Measurements from ENCODE around the gene DAPK2. TPM values are rescaled to one million over a fixed set of nuclear protein-coding genes. Genes with fewer than 3 reads are reported as not detected.

Gene DAPK2
- total RNA-seq, 1 donor from 2014 or later: 0.53 TPM

DNA sequence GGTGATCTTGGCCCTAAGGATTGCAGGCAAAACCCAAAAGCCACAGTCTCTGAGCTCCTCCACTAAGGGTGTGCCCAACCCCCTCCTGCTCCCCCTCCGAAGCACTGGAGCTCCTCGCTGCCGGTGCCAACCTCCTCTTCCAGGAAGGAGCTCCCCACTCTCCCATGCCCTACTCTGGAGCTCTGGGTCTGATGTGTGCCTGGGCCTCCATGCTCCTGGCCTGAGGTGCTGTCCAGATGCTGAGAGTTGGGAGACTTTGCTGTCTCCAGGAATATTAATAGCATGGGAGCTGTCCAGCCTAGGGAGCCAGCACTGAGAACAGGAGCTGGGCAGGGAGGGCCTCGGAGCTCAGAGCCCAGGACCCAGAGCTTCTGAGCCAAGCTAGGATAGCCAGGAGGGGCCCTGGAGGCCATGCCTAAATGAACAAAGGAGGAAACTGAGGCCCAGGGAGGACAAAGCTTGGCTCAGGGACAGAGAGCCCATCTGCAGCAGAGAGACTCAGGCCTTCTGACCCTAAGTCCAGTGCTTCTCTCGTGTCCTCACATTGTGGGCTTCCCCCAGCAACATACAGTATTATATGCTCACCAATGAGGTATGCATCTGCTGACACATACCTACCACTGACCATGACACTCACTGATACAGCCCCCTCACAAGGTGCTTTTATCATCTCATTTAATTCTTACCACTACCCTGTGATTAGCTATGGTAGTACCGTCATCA, 175.6 kb downstream of the DAPK2 start:
- peak; percentile 93 for DNase-seq (ENCODE audit: low read depth)

DNA sequence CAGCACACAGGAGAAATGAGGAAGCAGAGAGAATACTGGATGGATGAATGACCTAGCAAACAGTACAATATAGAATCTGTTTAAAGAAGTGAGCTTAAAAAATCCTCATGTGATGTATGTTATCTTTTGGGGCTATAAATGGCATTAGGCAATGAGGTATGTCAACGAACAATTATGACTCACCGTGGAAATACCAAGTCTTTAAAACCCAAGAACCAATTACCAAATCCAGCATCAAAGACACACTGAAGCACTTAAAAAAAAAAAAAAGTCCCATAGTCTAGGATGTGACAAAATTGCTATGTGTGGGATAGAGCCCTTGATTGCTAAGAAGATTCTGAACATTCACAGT, 176.3 kb downstream of the DAPK2 start:
- no peak for DNase-seq (ENCODE audit: low read depth)

DNA sequence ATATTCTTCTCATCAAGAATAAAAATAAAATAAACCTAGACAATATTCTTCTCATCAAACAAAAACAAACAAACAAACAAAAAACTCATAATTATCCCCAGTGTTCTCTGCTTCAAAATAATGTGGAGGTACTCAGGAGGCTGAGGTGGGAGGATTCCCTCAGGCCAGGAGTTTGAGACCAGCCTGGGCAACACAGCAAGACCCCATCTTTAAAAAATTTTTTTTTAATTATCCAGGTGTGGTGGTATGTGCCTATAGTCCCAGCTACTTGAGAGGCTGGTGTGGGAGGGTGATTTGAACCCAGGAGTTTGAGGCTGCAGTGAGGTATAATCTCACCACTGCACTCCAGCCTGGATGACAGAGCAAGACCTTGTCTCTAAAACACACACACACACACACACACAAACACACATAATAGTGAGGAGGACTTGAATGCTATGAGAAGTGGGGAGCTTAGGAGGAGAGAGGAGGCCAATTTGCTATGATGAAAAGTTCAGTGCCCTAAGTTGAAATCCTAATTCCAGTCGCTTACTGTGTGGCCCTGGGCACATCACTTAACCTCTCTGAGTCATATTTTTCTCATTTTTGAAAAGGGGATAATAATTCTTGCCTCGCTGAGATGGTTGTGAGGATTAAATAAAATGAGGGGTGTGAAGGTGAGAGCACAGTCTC, 176.8 kb downstream of the DAPK2 start:
- no peak for DNase-seq (ENCODE audit: low read depth)

DNA sequence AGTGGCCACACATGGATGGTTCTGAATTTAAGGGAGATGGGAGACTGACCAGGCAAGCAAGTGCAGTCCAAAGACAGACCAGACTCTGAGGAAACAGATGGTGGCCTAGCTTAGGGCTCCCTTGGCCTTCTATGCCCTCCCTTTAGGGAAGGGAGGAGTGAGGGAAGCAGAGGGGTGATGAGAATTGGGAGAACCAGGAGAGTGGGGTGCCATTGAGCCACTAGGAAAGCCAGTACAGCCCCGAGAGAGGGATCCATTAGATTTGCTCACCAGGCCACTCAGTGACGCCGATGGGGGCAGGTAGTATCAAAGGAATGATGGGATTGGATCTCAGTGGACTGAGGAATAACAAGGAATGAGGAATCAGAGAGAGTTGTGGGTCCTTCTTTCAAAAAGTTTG, 182.1 kb downstream of the DAPK2 start:
- no peak for DNase-seq (ENCODE audit: low read depth)

DNA sequence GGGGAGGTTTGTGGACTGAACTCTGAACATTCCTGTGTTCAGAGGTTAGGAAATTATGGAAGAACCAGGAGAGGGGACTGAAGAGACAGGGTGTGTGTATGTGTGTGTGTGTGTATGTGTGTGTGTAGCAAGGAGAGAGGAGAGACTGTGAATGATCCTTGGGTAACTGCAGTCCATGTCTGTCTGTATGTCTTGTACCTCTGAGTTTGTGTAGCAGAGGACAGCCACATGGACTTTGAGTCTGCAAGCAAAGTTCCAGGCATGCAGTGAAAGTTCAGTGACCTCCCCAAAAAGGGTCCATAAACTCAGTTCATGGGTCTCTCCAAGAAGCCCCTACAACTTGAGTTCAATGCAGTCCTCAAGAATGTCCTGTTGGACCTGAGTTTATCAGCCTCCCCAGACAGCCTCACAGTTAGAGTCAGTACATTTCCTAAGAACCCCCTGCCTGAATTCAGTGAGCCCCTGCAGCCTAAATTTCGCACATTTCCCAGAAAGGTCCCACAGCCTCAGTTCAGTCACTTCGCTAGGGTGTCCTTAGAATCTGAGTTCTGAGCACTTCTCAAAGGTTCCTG, 184.3 kb downstream of the DAPK2 start:
- DNase-seq (ENCODE audit: low read depth): no peak

DNA sequence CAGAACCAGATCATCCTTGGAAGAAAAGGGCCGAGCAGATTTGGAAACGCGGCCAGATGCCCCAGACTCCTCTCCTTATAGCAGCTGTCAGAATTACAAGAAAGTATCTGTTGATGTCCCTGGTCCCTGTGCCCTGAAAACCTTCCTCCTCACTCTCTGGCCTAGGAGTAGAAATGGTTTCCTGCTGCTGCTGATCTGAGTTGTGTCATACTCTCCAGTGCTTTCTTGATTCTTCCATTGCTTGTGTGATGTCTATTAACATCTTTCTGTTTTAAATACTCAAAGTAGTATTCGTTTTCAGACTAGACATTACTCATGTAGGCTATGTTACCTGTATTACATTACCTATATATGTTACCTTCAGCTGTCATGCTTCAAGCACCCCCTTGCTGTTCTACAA, 185.7 kb downstream of the DAPK2 start:
- no peak for DNase-seq (ENCODE audit: low read depth)

DNA sequence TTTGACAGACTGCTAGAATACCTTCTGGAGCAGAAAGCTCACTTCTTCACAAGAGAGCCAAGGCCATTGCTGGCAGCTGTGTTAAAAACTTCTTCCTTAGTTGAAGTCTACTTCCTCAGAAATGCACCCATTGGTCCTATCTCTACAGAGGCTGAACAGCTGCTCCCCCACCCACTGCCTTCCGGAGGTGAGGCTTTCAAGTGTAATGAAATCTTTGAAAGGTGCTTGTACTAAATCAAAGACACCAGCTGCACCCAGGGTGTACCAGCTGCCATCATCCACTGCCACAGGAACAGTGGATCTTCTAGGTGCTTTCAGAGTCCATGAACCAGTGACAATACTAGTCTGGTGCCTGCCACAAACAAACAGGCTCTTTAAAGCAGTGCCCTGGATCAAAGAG, 186.1 kb downstream of the DAPK2 start:
- no peak for DNase-seq (ENCODE audit: low read depth)

DNA sequence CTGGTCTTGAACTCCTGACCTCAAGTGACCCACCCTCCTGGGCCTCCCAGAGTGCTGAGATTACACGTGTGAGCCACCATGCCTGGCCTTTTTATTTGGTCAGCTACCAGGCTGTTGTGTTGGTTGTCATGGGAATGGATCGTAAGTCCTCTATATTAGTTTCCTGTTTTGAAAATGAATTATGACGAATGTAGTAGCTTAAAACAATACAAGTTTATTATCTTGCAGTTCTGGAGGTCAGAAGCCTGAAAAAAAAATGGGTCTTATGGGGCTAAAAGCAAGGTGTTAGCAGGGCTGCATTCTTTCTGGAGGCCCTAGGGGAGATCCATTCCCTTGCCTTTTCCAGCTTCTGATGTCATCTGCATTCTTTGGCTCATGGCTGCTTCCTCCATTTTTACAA, 187.4 kb downstream of the DAPK2 start:
- DNase-seq (ENCODE audit: low read depth): no peak

DNA sequence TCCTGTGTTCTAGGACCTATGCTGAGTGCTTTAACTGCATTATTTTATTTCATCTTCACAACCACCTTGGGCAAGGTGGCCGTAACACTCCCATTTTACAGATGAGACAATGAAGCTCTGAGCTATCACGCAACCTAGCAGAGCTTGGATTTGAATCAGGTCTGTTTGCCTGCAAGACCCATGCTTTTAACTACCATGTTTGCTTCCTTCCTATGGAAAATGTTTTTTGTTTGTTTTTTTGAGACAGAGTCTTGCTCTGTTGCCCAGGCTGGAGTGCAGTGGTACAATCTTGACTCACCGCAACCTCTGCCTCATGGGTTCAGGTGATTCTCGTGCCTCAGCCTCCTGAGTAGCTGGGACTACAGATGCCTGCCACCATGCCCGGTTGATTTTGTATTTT, 187.8 kb downstream of the DAPK2 start:
- DNase-seq (ENCODE audit: low read depth): no peak

DNA sequence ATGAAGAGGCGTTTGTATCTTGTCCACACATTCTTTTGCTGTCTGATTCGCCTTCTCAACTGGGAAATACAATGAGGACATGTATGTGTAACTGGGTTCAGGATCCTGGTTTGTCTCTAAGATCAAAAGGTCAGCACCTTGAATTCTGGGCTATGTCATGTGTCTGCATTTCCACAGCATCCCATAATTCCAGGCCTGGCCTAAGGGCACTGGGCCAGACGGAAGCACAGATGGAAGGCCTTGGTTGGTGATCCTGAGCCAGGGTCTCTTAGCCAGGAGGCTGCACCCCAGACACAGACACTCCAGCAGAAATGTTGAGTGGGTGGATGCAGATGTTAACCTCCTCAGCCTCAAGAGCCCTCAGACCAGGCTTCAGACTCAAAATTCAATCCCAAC, 188.8 kb downstream of the DAPK2 start:
- DNase-seq (ENCODE audit: low read depth): no peak

MicroRNAs encoded within 50 kb of the gene (microRNA counts, 767-probe panel; counts per million panel counts)
- microRNA hsa-miR-422a: not detected

Small RNAs within 50 kb of the gene (microRNA-seq; reads per million reads assigned to microRNA genes)
- not detected for gene MIR422A

Other genes with a start within 250 kb of the DAPK2 start
- 52.8 and 58.9 TPM in 2 replicates for gene HERC1, start 212.5 kb downstream of the DAPK2 start, total RNA-seq
- gene CIAO2A, start 47.4 kb upstream of the DAPK2 start, total RNA-seq: 46.3 and 55.7 TPM in 2 replicates
- 24.4 and 27.8 TPM in 2 replicates for gene SNX1, start 49.5 kb upstream of the DAPK2 start, total RNA-seq
- gene SNX22, start 105.2 kb upstream of the DAPK2 start, total RNA-seq: 0.16 TPM in 1 of 2 replicates, not detected in the other
- 215 and 241 TPM in 2 replicates for gene PPIB, start 116.5 kb upstream of the DAPK2 start, total RNA-seq

Measured in myocyte (in vitro differentiated cells).